Limb (tissue), 2 donors: ENCODE measurements around the gene PPP1R26.
"Not testable (repeated sequence)": the region's sequence is repeated elsewhere in the genome, so short reads cannot be mapped to it uniquely, and the experiment has no call there.

Experiments
- DNase-seq, 2 donors: peaks; one replicate each; pipeline ENCODE4 v3.0.0-alpha.2; 2016; ENCODE audit errors: extremely low spot score in 2 of 2

PPP1R26 gene

GRCh38 chr9:135504262-135505243, 25.0 kb downstream of the PPP1R26 start:
- DNase-seq, result peak in 1 of 2 donors; percentile 64

- no peak for DNase-seq
Observed at GRCh38 chr9:135505406-135506187, 26.0 kb downstream of the PPP1R26 start.

- DNase-seq, result no peak
Observed at GRCh38 chr9:135506327-135507103, 26.9 kb downstream of the PPP1R26 start.

- DNase-seq, result peak in 1 of 2 donors; percentile 19
Observed at GRCh38 chr9:135507104-135508035, 27.8 kb downstream of the PPP1R26 start.

GRCh38 chr9:135508211-135508820, 28.7 kb downstream of the PPP1R26 start:
- DNase-seq, result peak in 1 of 2 donors; percentile 7

- no peak for DNase-seq
Observed at GRCh38 chr9:135509458-135509857, 29.9 kb downstream of the PPP1R26 start.

- DNase-seq, result no peak
Observed at GRCh38 chr9:135512241-135512603, 32.6 kb downstream of the PPP1R26 start.

- DNase-seq, result peak in 1 of 2 donors; percentile 34
Observed at GRCh38 chr9:135512904-135513303, 33.3 kb downstream of the PPP1R26 start.

- DNase-seq, result no peak
Observed at GRCh38 chr9:135513351-135513846, 33.8 kb downstream of the PPP1R26 start.

GRCh38 chr9:135513906-135514305, 34.3 kb downstream of the PPP1R26 start:
- DNase-seq, result not testable (repeated sequence)

GRCh38 chr9:135514342-135515082, 34.9 kb downstream of the PPP1R26 start:
- DNase-seq, result no peak

- no peak for DNase-seq
Observed at GRCh38 chr9:135515083-135515951, 35.7 kb downstream of the PPP1R26 start.

GRCh38 chr9:135516132-135516860, 36.7 kb downstream of the PPP1R26 start:
- no peak for DNase-seq

- DNase-seq, result no peak
Observed at GRCh38 chr9:135517407-135517822, 37.8 kb downstream of the PPP1R26 start.

- DNase-seq, result no peak
Observed at GRCh38 chr9:135519179-135519971, 39.8 kb downstream of the PPP1R26 start.

GRCh38 chr9:135520916-135521607, 41.5 kb downstream of the PPP1R26 start, which contains the start of gene LCN1:
Gene LCN1, plus strand, starts transcription at chr9:135521440. Its CDS starts 58 bp downstream, at chr9:135521498.
- DNase-seq, result no peak
